ENCODE results near the gene AAMDC.

AAMDC gene

DNA sequence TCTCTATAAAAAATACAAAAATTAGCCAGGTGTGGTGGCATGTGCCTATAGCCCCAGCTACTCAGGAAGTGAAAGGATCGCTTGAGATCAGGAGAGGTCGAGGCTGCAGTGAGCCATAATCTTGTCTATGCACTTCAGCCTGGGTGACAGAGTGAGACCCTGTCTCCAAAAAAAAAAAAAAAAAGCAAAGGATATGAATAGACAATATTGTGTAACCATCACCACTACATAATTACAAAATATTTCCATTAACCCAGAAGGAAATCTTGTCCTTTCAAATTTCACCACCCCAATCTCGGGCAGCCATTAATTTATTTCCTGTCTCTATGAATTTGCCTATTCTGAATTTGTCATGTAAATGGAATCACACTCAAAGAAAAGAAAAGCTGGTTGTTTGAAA, 21.6 kb upstream of the AAMDC start:
- TF ChIP-seq, protein P1, sequence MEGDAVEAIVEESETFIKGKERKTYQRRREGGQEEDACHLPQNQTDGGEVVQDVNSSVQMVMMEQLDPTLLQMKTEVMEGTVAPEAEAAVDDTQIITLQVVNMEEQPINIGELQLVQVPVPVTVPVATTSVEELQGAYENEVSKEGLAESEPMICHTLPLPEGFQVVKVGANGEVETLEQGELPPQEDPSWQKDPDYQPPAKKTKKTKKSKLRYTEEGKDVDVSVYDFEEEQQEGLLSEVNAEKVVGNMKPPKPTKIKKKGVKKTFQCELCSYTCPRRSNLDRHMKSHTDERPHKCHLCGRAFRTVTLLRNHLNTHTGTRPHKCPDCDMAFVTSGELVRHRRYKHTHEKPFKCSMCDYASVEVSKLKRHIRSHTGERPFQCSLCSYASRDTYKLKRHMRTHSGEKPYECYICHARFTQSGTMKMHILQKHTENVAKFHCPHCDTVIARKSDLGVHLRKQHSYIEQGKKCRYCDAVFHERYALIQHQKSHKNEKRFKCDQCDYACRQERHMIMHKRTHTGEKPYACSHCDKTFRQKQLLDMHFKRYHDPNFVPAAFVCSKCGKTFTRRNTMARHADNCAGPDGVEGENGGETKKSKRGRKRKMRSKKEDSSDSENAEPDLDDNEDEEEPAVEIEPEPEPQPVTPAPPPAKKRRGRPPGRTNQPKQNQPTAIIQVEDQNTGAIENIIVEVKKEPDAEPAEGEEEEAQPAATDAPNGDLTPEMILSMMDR (IDR thresholded peaks at IDR 0.05; ENCODE audit: control insufficient read depth, insufficient read depth, low read depth, low read length, missing control alignments), result no peak
- DNase-seq (ENCODE audit: low read depth), result no peak
- H3K4me3 ChIP-seq (ENCODE audit: control insufficient read depth, low read depth, low read length), result no peak overlapping the region

DNA sequence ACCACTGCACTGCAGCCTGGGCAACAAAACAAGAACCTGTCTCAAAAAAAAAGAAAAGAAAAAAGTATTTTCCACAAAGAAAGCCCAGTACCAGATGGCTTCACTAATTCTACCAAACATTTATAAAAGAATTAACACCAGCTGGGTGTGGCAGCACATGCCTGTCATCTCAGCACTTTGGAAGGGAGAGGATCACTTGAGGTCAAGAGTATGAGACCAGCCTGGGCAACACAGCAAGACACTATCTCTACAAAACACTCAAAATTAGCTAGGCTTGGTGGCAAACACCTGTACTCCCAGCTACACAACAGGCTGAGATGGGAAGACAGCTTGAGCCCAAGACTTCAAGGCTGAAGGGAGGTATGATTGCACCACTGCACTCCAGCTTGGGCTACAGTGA, 20.5 kb upstream of the AAMDC start:
- no peak overlapping the region for H3K4me3 ChIP-seq (ENCODE audit: control insufficient read depth, low read depth, low read length)
- TF ChIP-seq, protein P1 (IDR thresholded peaks at IDR 0.05; ENCODE audit: control insufficient read depth, insufficient read depth, low read depth, low read length, missing control alignments), result no peak
- no peak for DNase-seq (ENCODE audit: low read depth)

DNA sequence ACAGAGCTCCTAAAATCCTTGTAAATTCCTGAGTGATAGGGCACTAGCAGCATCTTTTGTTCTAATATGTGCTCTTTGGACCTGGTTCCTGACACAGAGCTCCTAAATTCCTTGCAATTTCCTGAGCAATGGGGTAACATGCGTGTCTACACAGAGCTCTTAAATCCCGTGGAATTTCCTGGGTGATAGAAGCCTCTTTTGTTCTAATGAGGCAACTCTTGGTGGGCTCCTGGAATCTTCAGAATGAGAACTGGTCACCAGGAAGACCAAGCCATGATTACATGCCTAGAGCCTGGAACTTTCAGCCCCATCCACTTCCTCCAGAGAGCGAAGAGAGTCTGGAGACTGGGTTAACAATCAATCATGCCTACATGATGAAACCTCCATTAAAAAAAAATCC, 19.5 kb upstream of the AAMDC start:
- TF ChIP-seq, protein P1 (IDR thresholded peaks at IDR 0.05; ENCODE audit: control insufficient read depth, insufficient read depth, low read depth, low read length, missing control alignments), result no peak
- no peak overlapping the region for H3K4me3 ChIP-seq (ENCODE audit: control insufficient read depth, low read depth, low read length)

DNA sequence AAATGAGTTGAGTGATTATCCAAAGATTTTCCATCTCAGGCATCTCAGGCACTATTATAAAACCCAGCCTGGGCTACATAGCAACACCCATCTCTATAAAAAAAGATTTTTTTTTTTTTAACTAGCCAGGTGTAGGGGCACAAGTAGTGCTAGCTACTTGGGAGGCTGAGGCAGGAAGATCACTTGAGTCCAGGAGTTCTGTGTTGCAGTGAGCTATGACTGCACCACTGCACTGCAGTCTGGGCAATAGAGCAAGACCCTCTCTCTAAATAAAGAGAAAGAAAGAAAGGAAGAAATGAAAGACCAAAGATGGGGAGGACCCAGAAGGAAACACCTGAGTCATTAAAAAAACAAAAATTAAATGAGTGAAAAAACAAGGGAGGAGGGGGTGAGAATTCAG, 14.5 kb upstream of the AAMDC start:
- DNase-seq (ENCODE audit: low read depth), result no peak
- TF ChIP-seq, protein P1 (IDR thresholded peaks at IDR 0.05; ENCODE audit: control insufficient read depth, insufficient read depth, low read depth, low read length, missing control alignments), result no peak
- H3K4me3 ChIP-seq (ENCODE audit: control insufficient read depth, low read depth, low read length), result no peak overlapping the region

More for the DNA sequence above, 19.5 kb upstream of the AAMDC start:
- no peak for DNase-seq (ENCODE audit: low read depth)

DNA sequence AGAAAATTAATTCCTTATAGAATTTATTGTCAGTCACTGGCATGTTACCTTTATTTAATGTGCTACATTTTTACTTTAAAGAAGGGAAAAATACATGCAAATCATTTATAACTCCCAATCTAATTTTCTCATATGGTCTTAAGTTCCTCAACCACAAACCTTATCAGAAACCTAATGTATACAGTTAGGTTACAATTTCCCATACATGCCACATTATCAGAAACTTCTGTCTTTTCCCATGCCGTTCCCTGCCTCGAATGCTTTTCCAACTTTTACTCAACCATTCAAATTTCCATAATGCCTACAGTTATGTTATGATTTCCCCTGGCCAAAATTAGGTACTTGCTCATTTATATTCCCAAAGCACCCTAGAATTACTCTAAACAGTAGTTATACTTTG, 14.0 kb upstream of the AAMDC start:
- TF ChIP-seq, protein P1 (IDR thresholded peaks at IDR 0.05; ENCODE audit: control insufficient read depth, insufficient read depth, low read depth, low read length, missing control alignments), result no peak
- H3K4me3 ChIP-seq (ENCODE audit: control insufficient read depth, low read depth, low read length), result no peak overlapping the region
- DNase-seq (ENCODE audit: low read depth), result no peak

DNA sequence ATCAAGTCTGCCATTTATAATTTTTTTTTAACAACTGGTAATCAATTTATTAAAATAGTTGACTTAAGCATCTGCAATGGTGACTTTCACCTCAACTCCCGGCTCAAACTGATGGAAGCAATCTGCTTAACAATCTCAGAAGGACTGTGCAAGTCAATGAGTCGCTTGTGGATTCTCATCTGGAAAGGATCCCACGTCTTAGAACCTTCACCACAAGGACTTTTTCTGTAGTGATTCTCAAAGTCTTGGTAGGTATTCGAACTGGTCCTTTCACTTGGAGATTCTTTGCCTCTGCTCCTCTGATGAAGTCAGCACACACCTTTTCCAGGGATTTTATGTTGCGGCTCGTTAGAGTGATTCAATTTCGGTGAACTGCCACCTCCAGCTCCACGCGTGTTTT, 7.7 kb upstream of the AAMDC start:
- TF ChIP-seq, protein P1 (IDR thresholded peaks at IDR 0.05; ENCODE audit: control insufficient read depth, insufficient read depth, low read depth, low read length, missing control alignments), result no peak
- no peak for DNase-seq (ENCODE audit: low read depth)

DNA sequence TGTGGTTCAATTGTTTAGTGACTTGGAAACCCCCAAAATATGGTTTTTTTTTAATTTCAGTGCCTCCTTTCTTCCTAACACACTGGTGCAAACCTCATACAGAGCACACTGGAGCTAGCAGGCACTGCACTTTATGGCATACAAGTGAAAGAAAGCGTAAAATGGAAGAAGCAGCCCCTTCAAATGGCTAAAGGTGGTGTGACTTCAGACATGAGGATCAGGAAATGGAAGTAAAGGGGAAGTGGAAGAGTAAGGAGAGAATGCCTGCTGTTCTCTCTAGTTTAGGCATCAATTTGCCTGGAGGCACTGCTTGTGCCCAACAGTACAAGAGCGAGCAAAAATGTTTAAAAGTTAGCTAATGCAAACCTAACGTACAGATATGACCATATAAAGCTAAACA, 6.1 kb upstream of the AAMDC start:
- H3K4me3 ChIP-seq (ENCODE audit: control insufficient read depth, low read depth, low read length), result no peak overlapping the region
- TF ChIP-seq, protein P1 (IDR thresholded peaks at IDR 0.05; ENCODE audit: control insufficient read depth, insufficient read depth, low read depth, low read length, missing control alignments), result no peak
- DNase-seq (ENCODE audit: low read depth), result no peak

More for the DNA sequence above, 7.7 kb upstream of the AAMDC start:
- H3K4me3 ChIP-seq (ENCODE audit: control insufficient read depth, low read depth, low read length), result no peak overlapping the region

All from AG09309 (cell line).